ENCODE results near the gene KTN1. TPM values are rescaled to one million over a fixed set of nuclear protein-coding genes. Genes with fewer than 3 reads are reported as not detected.

The KTN1 gene
- total and polyA plus RNA-seq, 2 experiments from 2014 or later: 150 to 164 TPM

DNA sequence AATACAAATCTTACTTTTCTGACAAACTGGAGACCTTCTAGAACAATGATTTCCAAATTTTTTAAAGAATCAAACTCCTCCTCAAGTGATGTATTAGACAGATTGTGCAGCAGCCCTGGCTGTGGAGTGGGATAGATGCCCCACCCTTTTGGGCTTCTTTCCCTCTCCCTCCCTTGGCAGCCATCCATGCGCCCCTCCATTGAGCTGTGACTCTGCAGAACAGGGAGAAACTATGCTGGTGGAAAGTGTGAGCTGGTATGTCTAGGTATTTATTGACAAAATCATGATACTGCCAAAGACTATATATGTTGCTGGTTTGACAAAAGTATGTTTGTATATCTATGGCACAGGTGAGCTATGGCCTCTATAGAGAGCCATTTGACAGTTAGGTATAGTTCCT lies 138.5 kb downstream of the KTN1 start:
- Histone ChIP-seq H4K20me1 (ENCODE audit: insufficient read depth, poor library complexity, severe bottlenecking) (no peaks in the 10 kb centered on the region), H3K27ac (no peak overlapping the region), H3K4me1 (ENCODE audit: insufficient read depth) (no peaks in the 10 kb centered on the region), H3K9me3 (ENCODE audit: low read depth) (no peaks in the 10 kb centered on the region), H3K4me3 (no peak overlapping the region), H3K4me2 (no peak overlapping the region), H3K9me2 (replicated peaks; ENCODE audit: insufficient read depth) (no peaks in the 10 kb centered on the region), H3K79me2 (no peaks in the 10 kb centered on the region), H2AFZ (no peak overlapping the region), H3K36me3 (replicated peaks; ENCODE audit: insufficient read depth, low read depth) (no peaks in the 10 kb centered on the region), H3K27me3 (no peaks in the 10 kb centered on the region)
- no peak for DNase-seq (ENCODE audit: low spot score)
- whole genome bisulfite sequencing (ENCODE audit: low lambda C conversion rate, missing lambda C conversion rate): 100% methylated on average over 1 of the region's 1 CpG
- no peak for TF ChIP-seq CTCF (IDR thresholded peaks at IDR 0.05; ENCODE audit: poor library complexity)
- no peak for TF ChIP-seq EZH2 (IDR thresholded peaks at IDR 0.05; ENCODE audit: borderline replicate concordance)
- no peak for TF ChIP-seq EZH2phosphoT487 (IDR thresholded peaks at IDR 0.05; ENCODE audit: low read depth, severe bottlenecking, unreplicated experiment)

DNA sequence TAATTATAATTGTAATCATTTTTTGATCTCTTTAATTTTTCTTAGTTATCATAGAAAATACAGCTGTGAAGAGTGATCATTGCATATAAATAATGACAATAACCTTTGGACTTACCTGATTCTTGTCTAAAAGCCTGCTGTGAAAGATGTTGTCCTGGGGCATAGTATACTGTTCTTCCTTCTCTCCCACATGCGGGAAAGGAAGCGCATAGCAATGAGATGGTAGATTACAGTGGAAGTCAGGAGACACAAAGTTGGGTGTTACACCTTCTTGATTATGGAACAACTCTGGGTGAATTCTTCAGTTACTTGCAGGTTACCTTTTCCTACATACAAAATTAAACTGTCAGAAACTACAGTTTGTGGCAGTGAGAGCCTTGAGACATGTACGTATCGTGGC lies 140.8 kb downstream of the KTN1 start:
- Histone ChIP-seq H3K4me3 (no peak overlapping the region), H3K27ac (no peak overlapping the region), H3K79me2 (no peaks in the 10 kb centered on the region), H4K20me1 (ENCODE audit: insufficient read depth, poor library complexity, severe bottlenecking) (no peaks in the 10 kb centered on the region), H3K36me3 (replicated peaks; ENCODE audit: insufficient read depth, low read depth) (no peaks in the 10 kb centered on the region), H3K9me3 (ENCODE audit: low read depth) (no peaks in the 10 kb centered on the region), H2AFZ (no peak overlapping the region), H3K4me1 (ENCODE audit: insufficient read depth) (no peaks in the 10 kb centered on the region), H3K4me2 (no peak overlapping the region), H3K27me3 (no peaks in the 10 kb centered on the region), H3K9me2 (replicated peaks; ENCODE audit: insufficient read depth) (no peaks in the 10 kb centered on the region)
- 96% methylated on average over 4 of the region's 4 CpGs for WGBS (ENCODE audit: low lambda C conversion rate, missing lambda C conversion rate)
- no peak for TF ChIP-seq CTCF (IDR thresholded peaks at IDR 0.05; ENCODE audit: poor library complexity)
- TF ChIP-seq EZH2phosphoT487 (IDR thresholded peaks at IDR 0.05; ENCODE audit: low read depth, severe bottlenecking, unreplicated experiment): no peak
- TF ChIP-seq EZH2 (IDR thresholded peaks at IDR 0.05; ENCODE audit: borderline replicate concordance): no peak
- DNase-seq (ENCODE audit: low spot score): no peak

- Histone ChIP-seq H3K4me1 (ENCODE audit: insufficient read depth) (no peaks in the 10 kb centered on the region), H3K79me2 (no peaks in the 10 kb centered on the region), H3K4me2 (no peak overlapping the region), H3K27me3 (no peaks in the 10 kb centered on the region), H3K27ac (no peak overlapping the region), H3K36me3 (replicated peaks; ENCODE audit: insufficient read depth, low read depth) (no peaks in the 10 kb centered on the region), H3K9me2 (replicated peaks; ENCODE audit: insufficient read depth) (no peaks in the 10 kb centered on the region), H4K20me1 (ENCODE audit: insufficient read depth, poor library complexity, severe bottlenecking) (no peaks in the 10 kb centered on the region), H3K9me3 (ENCODE audit: low read depth) (no peaks in the 10 kb centered on the region), H2AFZ (no peak overlapping the region), H3K4me3 (no peak overlapping the region)
- WGBS (ENCODE audit: low lambda C conversion rate, missing lambda C conversion rate): 88% methylated on average over 1 of the region's 1 CpG
- DNase-seq (ENCODE audit: low spot score): no peak
- TF ChIP-seq EZH2 (IDR thresholded peaks at IDR 0.05; ENCODE audit: borderline replicate concordance): no peak
- TF ChIP-seq CTCF (IDR thresholded peaks at IDR 0.05; ENCODE audit: poor library complexity): no peak
- TF ChIP-seq EZH2phosphoT487 (IDR thresholded peaks at IDR 0.05; ENCODE audit: low read depth, severe bottlenecking, unreplicated experiment): no peak
These were observed 141.3 kb downstream of the KTN1 start for GRCh38 chr14:55721353-55721752.

DNA sequence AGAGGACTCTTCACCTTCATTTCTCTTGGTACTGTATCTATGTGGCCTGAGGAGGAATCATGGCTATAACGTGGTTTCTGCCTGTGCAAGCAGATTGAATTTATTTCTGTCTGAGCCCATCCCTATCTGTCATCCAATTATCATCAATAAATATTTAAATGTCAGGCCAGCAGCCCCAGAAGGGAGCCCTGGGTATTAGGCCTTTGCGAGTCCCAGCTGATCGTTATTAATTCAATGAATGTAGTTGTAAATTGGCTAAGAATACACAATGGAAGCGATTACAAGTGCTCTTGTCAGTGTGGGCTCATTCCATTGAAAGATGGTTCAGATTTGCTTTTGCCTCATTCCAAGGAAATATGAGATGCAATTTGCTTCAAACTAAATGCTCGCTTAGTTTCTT lies 142.0 kb downstream of the KTN1 start:
- WGBS (ENCODE audit: low lambda C conversion rate, missing lambda C conversion rate): 73% methylated on average over 5 of the region's 5 CpGs
- Histone ChIP-seq H2AFZ (no peak overlapping the region), H3K27ac (no peak overlapping the region)

More for the DNA sequence above, 142.0 kb downstream of the KTN1 start:
- no peak for DNase-seq (ENCODE audit: low spot score)
- TF ChIP-seq CTCF (IDR thresholded peaks at IDR 0.05; ENCODE audit: poor library complexity) (no peak), EZH2 (IDR thresholded peaks at IDR 0.05; ENCODE audit: borderline replicate concordance) (no peak), EZH2phosphoT487 (IDR thresholded peaks at IDR 0.05; ENCODE audit: low read depth, severe bottlenecking, unreplicated experiment) (no peak)
- Histone ChIP-seq H3K79me2 (no peaks in the 10 kb centered on the region), H3K4me1 (ENCODE audit: insufficient read depth) (no peaks in the 10 kb centered on the region), H3K4me2 (no peak overlapping the region), H4K20me1 (ENCODE audit: insufficient read depth, poor library complexity, severe bottlenecking) (no peaks in the 10 kb centered on the region), H3K9me2 (replicated peaks; ENCODE audit: insufficient read depth) (no peaks in the 10 kb centered on the region), H3K4me3 (no peak overlapping the region), H3K36me3 (replicated peaks; ENCODE audit: insufficient read depth, low read depth) (no peaks in the 10 kb centered on the region), H3K27me3 (no peaks in the 10 kb centered on the region), H3K9me3 (ENCODE audit: low read depth) (no peaks in the 10 kb centered on the region)

All from hepatocyte (in vitro differentiated cells).